ENCODE results near the gene ZFAND2B. TPM values are rescaled to one million over a fixed set of nuclear protein-coding genes. Genes with fewer than 3 reads are reported as not detected.

ZFAND2B gene
- total RNA-seq, 4 donors from 2014 or later: 43.7 to 129 (median 112) TPM

DNA sequence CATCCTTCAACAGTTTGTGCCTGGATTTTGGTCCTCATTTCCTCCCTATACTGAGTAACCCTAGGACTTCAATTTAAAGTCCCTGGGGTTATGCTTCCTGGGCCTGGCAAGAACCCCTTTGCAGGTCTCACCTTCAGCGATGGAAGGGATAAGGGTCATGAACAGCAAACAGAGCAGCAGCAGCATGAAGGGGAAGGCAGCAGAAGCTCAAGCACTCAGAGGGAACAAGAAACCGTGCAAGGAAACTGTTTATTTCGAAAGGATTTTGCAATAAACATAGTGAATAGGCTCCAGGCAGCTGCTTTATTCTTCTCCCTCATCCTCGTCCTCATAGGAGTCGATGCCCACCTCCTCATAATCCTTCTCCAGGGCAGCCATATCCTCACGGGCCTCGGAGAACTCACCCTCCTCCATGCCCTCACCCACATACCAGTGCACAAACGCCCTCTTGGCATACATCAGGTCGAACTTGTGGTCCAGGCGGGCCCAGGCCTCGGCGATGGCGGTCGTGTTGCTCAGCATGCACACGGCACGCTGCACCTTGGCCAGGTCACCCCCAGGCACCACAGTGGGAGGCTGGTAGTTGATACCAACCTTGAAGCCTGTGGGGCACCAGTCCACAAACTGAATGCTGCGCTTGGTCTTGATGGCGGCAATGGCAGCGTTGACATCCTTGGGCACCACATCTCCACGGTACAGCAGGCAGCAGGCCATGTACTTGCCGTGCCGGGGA, 43.6 kb downstream of the ZFAND2B start:
- H3K27me3 ChIP-seq: no peaks in the 10 kb centered on the region
- peaks cover 7 to 83% (median 50%) of the 10 kb centered on the region in 4 donors for H3K4me1 ChIP-seq
- H3K36me3 ChIP-seq: peaks cover 0 to 13% (median 0%) of the 10 kb centered on the region in 3 donors
- TF ChIP-seq, protein P1, sequence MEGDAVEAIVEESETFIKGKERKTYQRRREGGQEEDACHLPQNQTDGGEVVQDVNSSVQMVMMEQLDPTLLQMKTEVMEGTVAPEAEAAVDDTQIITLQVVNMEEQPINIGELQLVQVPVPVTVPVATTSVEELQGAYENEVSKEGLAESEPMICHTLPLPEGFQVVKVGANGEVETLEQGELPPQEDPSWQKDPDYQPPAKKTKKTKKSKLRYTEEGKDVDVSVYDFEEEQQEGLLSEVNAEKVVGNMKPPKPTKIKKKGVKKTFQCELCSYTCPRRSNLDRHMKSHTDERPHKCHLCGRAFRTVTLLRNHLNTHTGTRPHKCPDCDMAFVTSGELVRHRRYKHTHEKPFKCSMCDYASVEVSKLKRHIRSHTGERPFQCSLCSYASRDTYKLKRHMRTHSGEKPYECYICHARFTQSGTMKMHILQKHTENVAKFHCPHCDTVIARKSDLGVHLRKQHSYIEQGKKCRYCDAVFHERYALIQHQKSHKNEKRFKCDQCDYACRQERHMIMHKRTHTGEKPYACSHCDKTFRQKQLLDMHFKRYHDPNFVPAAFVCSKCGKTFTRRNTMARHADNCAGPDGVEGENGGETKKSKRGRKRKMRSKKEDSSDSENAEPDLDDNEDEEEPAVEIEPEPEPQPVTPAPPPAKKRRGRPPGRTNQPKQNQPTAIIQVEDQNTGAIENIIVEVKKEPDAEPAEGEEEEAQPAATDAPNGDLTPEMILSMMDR (IDR thresholded peaks at IDR 0.05): no peak
- no peak for TF ChIP-seq POLR2A (IDR thresholded peaks at IDR 0.05)
- peak overlapping the region; percentile 91 to 98 (median 92) for H3K27ac ChIP-seq
- H3K9me3 ChIP-seq: no peaks in the 10 kb centered on the region
- peak overlapping the region; percentile 1 to 38 (median 6) for H3K4me3 ChIP-seq
- DNase-seq: no peak

DNA sequence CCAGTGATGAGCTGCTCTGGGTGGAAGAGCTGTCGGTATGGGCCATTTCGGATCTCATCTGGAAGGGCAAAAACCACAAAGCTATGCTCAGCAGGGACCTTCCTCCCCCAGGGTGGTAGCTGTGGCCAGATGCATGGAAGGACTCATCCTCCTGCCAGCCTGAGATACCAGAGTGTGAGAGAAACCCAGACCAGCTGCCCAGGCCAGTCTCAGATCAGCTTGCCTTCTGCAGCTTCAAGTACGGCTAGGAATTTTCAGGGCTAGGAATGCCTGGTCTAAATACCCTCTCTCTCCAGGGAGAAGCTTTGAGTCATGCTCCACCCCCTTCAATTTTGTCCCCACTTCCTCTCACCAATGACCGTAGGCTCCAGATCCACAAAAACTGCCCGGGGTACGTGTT, 45.1 kb downstream of the ZFAND2B start:
- TF ChIP-seq POLR2A (IDR thresholded peaks at IDR 0.05): no peak
- TF ChIP-seq, protein P1 (IDR thresholded peaks at IDR 0.05): no peak
- peaks cover 7 to 73% (median 45%) of the 10 kb centered on the region in 4 donors for H3K4me1 ChIP-seq
- H3K4me3 ChIP-seq: peak overlapping the region in 3 of 4 donors; percentile 56 to 93 (median 86)

DNA sequence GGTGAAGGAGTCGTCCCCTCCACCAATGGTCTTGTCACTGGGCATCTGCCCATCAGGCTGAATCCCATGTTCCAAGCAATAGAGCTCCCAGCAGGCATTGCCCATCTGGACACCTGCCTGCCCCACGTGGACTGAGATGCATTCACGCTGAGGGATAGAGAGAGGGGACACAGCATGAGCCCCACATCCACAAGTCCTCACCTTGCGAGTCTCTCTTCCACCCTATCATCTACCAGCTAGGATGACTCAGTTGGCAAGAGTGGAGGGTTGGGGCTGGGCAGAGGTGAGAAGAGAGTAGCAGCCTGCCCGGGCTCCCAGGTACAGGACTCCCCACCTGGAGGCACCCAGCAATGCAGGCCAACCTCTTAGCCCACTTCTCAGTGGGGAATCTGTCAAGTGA, 45.5 kb downstream of the ZFAND2B start:
- peaks cover 0 to 13% (median 0%) of the 10 kb centered on the region in 3 donors for H3K36me3 ChIP-seq
- H3K4me1 ChIP-seq: peaks cover 7 to 69% (median 41%) of the 10 kb centered on the region in 4 donors
- peak overlapping the region; percentile 81 to 98 (median 91) for H3K27ac ChIP-seq
- no peaks in the 10 kb centered on the region for H3K9me3 ChIP-seq
- H3K27me3 ChIP-seq: no peaks in the 10 kb centered on the region
- H3K4me3 ChIP-seq: peak overlapping the region; percentile 56 to 93 (median 87)
- peak in 1 of 3 donors; percentile 69 for DNase-seq
- no peak for TF ChIP-seq POLR2A (IDR thresholded peaks at IDR 0.05)
- TF ChIP-seq, protein P1 (IDR thresholded peaks at IDR 0.05): peak in 2 of 6 experiments; percentile 3 to 28

More for the DNA sequence above, 45.1 kb downstream of the ZFAND2B start:
- H3K36me3 ChIP-seq: peaks cover 0 to 13% (median 0%) of the 10 kb centered on the region in 3 donors
- no peak for DNase-seq
- H3K9me3 ChIP-seq: no peaks in the 10 kb centered on the region
- peak overlapping the region; percentile 81 to 98 (median 91) for H3K27ac ChIP-seq
- no peaks in the 10 kb centered on the region for H3K27me3 ChIP-seq

DNA sequence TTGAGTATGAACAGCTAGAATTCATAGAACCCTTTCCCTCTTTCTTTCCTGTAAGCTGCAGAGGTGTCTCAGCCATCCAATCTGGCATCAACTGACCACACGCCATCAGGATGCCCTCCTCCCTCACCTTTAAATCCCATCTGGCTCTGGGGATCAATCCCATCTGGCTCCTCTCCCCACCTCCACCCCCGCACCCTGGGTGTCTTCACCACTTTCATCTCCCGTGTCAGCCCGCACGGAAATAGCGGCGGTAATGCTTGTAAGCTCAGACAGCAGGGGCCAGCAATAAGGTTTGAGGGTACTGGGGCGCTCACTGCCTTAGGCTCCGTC, 46.0 kb downstream of the ZFAND2B start:
- DNase-seq: no peak
- H3K4me1 ChIP-seq: peaks cover 7 to 65% (median 37%) of the 10 kb centered on the region in 4 donors
- peak overlapping the region; percentile 81 to 98 (median 91) for H3K27ac ChIP-seq
- H3K36me3 ChIP-seq: peaks cover 0 to 13% (median 0%) of the 10 kb centered on the region in 3 donors
- H3K9me3 ChIP-seq: no peaks in the 10 kb centered on the region
- H3K4me3 ChIP-seq: peak overlapping the region; percentile 56 to 93 (median 87)
- TF ChIP-seq, protein P1 (IDR thresholded peaks at IDR 0.05): no peak
- TF ChIP-seq POLR2A (IDR thresholded peaks at IDR 0.05): no peak
- no peaks in the 10 kb centered on the region for H3K27me3 ChIP-seq

DNA sequence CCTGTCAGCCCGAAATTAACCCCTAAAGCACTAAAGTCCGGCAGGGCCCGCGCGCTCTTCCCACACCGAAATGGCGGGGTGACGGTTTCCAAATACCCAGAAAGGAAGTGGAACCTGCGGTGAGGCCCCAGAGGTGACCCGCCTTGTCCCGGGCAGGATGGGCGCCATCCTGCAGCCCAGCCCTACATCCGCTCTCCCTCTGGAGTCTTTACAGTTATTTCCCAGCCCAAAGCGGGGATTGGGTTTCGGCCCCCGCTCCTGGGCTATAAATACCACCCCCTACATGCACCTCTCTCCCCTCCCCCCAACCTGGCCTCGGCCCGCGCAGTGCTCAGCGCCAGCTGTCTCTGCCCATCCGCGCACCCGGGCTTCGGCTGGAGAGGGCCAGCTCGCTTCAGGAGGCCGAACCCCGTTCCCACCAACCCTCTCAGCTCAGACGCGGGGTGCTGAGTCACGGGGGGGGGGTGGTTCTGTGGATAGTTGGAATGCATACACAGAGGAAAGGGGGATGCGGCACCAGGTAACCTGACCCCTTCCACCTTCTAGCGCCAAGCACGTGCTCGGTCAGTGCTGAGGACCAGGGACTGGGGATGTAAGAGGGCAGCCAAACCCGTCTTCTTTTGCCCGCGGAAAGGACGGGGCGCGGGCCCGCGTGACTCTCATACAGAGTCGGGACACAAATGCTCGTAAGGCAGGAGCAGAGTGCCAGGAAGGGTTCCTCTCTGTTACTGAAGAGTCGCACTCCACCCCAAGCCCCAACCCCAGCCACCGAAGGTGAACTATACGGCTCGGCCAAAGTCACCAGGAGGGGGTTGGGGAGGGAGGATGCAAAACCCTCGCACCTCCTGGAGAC, 46.5 kb downstream of the ZFAND2B start, which contains the start of gene TUBA4B:
Gene TUBA4B (plus strand): TSS at position 344 of the 853 bp plus-strand sequence. CDS start 165 bp downstream, at position 509.
- Histone ChIP-seq H3K9me3 (no peaks in the 10 kb centered on the region), H3K4me1 (peaks cover 7 to 60% (median 32%) of the 10 kb centered on the region in 4 donors), H3K27me3 (no peaks in the 10 kb centered on the region), H3K4me3 (peak within 1 kb of the TSS; percentile 56 to 93 (median 87)), H3K27ac (peak within 1 kb of the TSS; percentile 81 to 98 (median 91)), H3K36me3 (peaks cover 0 to 13% (median 0%) of the 10 kb centered on the region in 3 donors)
- TF ChIP-seq POLR2A (IDR thresholded peaks at IDR 0.05): no peak
- TF ChIP-seq, protein P1 (IDR thresholded peaks at IDR 0.05): no peak
- peak; percentile 64 to 81 (median 72) for DNase-seq
